Right hindlimb (tissue), 1 donor: ENCODE measurements around the gene NCCRP1.

Experiments used
- DNase-seq: peaks from one replicate; pipeline ENCODE4 v3.0.0-alpha.2; 2018

Gene NCCRP1

GRCh38 chr19:39165857-39166256, 30.9 kb upstream of the NCCRP1 start:
- no peak for DNase-seq

GRCh38 chr19:39166571-39167391, 30.0 kb upstream of the NCCRP1 start:
- DNase-seq = peak; percentile 64

GRCh38 chr19:39167461-39168257, 29.1 kb upstream of the NCCRP1 start:
- no peak for DNase-seq

- DNase-seq = no peak
These were observed 28.3 kb upstream of the NCCRP1 start for GRCh38 chr19:39168258-39169142.

GRCh38 chr19:39169143-39169810, 27.5 kb upstream of the NCCRP1 start:
- no peak for DNase-seq

GRCh38 chr19:39170386-39171231, 26.2 kb upstream of the NCCRP1 start:
- no peak for DNase-seq

- no peak for DNase-seq
These were observed 25.0 kb upstream of the NCCRP1 start for GRCh38 chr19:39171479-39172465.

GRCh38 chr19:39172700-39173501, 23.9 kb upstream of the NCCRP1 start:
- no peak for DNase-seq

GRCh38 chr19:39173502-39173991, 23.2 kb upstream of the NCCRP1 start:
- no peak for DNase-seq

- no peak for DNase-seq
These were observed 22.6 kb upstream of the NCCRP1 start for GRCh38 chr19:39174142-39174541.

- DNase-seq = no peak
These were observed 21.9 kb upstream of the NCCRP1 start for GRCh38 chr19:39174558-39175544.

GRCh38 chr19:39175564-39175963, 21.2 kb upstream of the NCCRP1 start:
- DNase-seq = no peak

- DNase-seq = no peak
These were observed 19.6 kb upstream of the NCCRP1 start for GRCh38 chr19:39177110-39177699.

- DNase-seq = no peak
These were observed 19.0 kb upstream of the NCCRP1 start for GRCh38 chr19:39177736-39178135.

GRCh38 chr19:39178296-39179006, 18.3 kb upstream of the NCCRP1 start:
- DNase-seq = peak; percentile 21

GRCh38 chr19:39179754-39180153, 17.0 kb upstream of the NCCRP1 start:
- peak; percentile 17 for DNase-seq

- DNase-seq = no peak
These were observed 16.0 kb upstream of the NCCRP1 start for GRCh38 chr19:39180749-39181148.
